GM23248 (cell line): ENCODE results near the gene ASIC4.

ENCODE experiments used
- EZH2 ChIP-seq: fragments of 200-600 bp; sonication (generic); IDR thresholded peaks from 2 replicates; pipeline ENCODE4 v1.6.1; 2018; ENCODE audit warnings: antibody characterized with exemption, mild to moderate bottlenecking; ENCODE audit not compliant: insufficient read depth, poor library complexity, severe bottlenecking
- EZH2phosphoT487 ChIP-seq: fragments of 200-600 bp; sonication (generic); IDR thresholded peaks from 2 replicates; pipeline ENCODE4 v1.6.1; 2018; ENCODE audit warnings: antibody characterized with exemption, moderate library complexity, mild to moderate bottlenecking, low read depth; ENCODE audit not compliant: insufficient read depth

GRCh38 chr2:219490600-219491130 is 23.6 kb upstream of the ASIC4 start:
- TF ChIP-seq EZH2 (no peak), EZH2phosphoT487 (no peak)
